GM21737 (cell line): ENCODE results near the gene MGST2.
"Not testable (repeated sequence)": the region's sequence is repeated elsewhere in the genome, so short reads cannot be mapped to it uniquely, and the experiment has no call there.

Experiments used
- ATAC-seq: cut with Tn5 transposase; IDR thresholded peaks from one replicate; pipeline ENCODE4 v1.9.1; 2021; ENCODE audit warnings: mild to moderate bottlenecking, moderate library complexity; ENCODE audit not compliant: unreplicated experiment

MGST2 gene

DNA sequence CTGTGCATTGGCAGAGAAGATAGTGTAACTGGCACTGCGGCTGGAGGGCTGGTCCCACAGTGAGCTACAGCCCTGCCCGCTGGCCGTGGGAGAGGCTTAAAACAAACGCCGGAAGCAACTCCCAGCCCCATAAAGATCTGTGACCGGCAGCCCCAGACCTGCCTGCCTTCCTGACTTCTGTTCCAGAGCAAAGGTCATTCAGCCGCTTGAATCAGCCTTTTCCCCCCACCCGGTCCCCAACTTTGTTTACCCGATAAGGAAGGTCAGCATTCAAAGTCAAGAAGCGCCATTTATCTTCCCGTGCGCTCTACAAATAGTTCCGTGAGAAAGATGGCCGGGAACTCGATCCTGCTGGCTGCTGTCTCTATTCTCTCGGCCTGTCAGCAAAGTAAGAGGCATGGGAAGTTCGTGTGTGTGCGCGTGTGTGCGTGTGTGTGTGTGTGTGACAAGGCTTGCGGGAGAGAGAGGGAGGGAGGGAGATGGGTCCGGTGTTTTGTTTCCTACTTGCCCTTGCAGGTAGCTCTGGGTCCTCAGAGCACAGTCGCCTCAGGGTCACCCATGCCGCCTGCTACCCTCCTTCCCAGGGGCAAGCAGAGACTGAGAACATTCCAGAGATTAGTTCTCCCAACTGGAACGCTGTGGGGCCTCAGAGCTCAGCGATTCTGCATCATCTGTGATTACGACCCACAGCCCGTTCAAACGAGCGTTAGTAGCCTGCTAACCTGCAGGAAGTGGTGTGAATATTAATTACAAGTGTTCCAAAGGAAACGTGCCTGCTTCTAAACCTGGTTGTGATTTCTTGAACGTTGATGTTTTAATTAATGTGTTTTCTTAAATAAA lies at the start of gene MGST2:
MGST2 (plus strand) TSS at position 130 of the 840 bp plus-strand sequence; CDS start at position 331, 201 bp downstream.
- peak; percentile 87 for ATAC-seq

DNA sequence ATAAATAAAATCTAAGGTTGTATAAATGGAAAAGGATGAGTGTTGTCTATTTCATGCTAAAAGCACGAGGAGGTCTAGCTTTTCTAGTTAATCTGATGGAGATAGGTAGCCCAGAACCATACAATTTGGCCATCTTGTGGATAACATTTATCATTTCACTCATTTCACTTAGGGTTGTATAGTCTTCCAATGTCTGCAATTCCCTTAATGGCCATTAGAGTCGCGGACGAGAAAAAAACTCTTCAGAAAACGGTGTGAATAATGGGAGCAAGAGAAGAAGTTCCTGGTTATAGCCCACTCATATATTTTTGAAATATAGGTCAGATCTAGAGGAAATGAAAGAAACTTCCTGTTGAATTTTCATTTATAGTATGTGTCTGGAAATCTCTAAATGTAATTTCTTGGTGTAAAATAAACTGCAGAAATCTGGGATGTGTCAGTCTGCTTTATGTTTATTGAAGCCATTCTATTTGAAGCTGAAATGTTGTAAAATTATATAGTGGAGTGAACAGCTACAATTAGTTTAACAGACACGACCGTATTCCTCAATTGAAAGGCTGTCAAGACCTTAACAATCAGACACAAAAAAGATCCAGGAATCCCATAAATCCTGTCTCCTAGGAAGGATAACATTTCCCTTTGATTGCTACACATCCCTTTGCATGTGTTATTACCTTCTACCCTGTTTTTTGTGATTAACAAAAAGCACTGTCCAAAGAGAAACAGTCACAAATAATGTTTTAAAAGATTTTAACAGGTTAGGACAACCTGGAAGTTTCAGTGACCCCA lies 47.7 kb upstream of the MGST2 start:
- no peak for ATAC-seq

GRCh38 chr4:139619644-139620043 lies 46.0 kb upstream of the MGST2 start:
- no peak for ATAC-seq

DNA sequence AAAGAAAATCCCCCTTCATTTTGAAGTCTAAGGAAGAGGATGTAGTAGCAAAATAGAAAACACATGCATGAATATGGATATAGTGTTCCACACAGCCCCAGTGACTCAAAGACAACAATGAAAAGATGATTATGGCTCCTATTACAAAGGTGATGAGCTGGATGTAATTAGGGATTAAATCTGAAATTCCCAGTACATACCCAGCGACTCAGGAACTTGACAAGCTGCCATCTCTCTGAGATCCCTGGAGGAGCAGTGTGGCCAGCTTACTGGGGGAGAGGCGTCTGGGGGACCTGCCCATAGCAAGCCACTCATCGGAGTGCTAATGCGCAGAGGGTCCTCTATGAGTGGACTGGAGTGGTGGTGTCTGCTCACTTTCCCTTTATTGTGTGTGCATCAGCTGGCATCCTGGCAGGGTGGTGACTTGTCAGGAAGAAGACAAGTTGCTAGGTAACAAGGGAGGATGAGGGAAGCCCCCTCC lies 42.7 kb upstream of the MGST2 start:
- ATAC-seq = no peak

- no peak for ATAC-seq
Observed at GRCh38 chr4:139624441-139625092, 41.1 kb upstream of the MGST2 start.

- no peak for ATAC-seq
Observed at GRCh38 chr4:139625093-139625455, 40.5 kb upstream of the MGST2 start.

DNA sequence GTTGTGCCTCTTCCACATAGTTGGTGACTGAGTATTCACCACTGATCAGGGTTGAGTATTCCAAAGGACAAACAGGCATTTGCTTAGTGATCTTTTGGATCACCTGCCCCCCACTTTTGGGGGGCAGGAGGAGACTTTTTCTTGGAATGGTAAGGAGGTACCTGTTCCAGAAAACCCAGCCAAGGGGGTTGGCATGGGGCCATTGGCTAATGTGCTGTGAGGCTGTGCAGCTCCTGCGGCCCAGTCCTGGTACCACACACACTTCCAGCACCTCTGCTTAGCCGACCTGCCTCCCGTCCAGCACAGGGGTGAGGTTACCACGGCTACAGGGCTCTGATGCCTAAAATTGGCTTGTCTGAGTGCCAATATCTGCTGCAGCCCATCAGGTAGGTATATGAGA lies 40.1 kb upstream of the MGST2 start:
- no peak for ATAC-seq

- no peak for ATAC-seq
Observed at GRCh38 chr4:139628184-139629012, 37.2 kb upstream of the MGST2 start.

GRCh38 chr4:139629436-139630125 lies 36.0 kb upstream of the MGST2 start:
- no peak for ATAC-seq

DNA sequence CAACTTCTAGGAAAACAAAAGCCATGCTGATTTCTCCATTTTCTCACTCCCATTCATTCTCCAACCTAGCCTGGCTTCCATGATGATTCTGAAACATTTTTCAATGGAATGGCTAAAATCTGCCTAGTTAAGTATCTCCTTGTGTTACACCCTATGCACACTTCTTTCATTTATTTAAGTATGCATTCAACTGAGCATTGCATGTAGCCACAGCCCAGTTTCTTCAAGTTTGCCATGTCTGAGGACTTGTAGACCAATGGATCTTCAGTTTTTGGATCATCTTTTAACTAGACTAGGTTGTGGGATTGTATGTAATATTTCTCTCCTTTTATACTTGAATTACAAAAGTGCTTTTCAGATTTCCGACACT lies 35.5 kb upstream of the MGST2 start:
- no peak for ATAC-seq

- no peak for ATAC-seq
Observed at GRCh38 chr4:139630991-139631390, 34.6 kb upstream of the MGST2 start.

GRCh38 chr4:139631791-139632190 lies 33.8 kb upstream of the MGST2 start:
- no peak for ATAC-seq

DNA sequence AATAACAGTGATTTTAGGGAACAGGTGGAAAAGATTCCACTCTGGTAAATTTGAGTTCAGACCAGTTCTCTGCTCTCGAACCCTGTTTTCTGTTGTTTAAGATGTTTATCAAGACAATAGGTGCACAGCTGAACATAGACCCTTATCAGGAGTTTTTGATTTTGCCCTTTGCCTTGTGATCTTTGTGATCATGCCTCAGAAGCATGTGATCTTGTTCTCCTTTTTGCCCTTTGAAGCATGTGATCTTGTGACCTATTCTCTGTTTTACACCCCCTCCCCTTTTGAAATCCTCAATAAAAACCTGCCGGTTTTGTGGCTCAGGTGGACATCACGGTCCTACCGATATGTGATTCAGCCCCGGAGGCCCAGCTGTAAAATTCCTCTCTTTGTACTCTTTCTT lies 32.9 kb upstream of the MGST2 start:
- ATAC-seq = not testable (repeated sequence)

- ATAC-seq = no peak
Observed at GRCh38 chr4:139633195-139633594, 32.4 kb upstream of the MGST2 start.

- ATAC-seq = no peak
Observed at GRCh38 chr4:139633661-139634060, 32.0 kb upstream of the MGST2 start.

DNA sequence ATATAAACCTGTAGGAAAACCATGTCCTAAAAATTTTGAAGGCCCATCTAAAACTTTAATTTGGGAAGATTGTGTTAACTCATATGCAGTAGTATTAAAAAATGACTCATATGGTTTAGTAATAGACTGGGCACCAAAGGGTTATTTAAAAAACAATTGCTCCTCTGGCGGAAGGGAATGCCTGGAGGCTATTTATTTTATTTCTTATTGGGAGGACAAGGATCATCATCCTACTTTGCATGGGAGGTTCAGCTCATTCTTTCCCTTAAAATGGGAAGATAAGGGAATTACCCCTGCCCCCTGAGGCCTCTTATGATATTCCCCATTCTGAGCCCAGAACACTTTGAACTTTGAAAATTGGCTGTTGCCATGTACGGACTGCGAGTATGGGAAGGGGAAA lies 29.7 kb upstream of the MGST2 start:
- no peak for ATAC-seq

- ATAC-seq = not testable (repeated sequence)
Observed at GRCh38 chr4:139638306-139638705, 27.3 kb upstream of the MGST2 start.

- ATAC-seq = no peak
Observed at GRCh38 chr4:139639654-139640053, 26.0 kb upstream of the MGST2 start.

GRCh38 chr4:139641218-139641617 lies 24.4 kb upstream of the MGST2 start:
- no peak for ATAC-seq

- ATAC-seq = no peak
Observed at GRCh38 chr4:139642364-139642763, 23.3 kb upstream of the MGST2 start.
